GM21515 (cell line): ENCODE measurements around the gene RASSF8.

Source experiments
- ATAC-seq: cut with Tn5 transposase; IDR thresholded peaks from one replicate; pipeline ENCODE4 v1.9.1; 2021; ENCODE audit not compliant: unreplicated experiment

Gene RASSF8

GRCh38 chr12:26027401-26027800 lies 68.9 kb downstream of the RASSF8 start:
- ATAC-seq: no peak

DNA sequence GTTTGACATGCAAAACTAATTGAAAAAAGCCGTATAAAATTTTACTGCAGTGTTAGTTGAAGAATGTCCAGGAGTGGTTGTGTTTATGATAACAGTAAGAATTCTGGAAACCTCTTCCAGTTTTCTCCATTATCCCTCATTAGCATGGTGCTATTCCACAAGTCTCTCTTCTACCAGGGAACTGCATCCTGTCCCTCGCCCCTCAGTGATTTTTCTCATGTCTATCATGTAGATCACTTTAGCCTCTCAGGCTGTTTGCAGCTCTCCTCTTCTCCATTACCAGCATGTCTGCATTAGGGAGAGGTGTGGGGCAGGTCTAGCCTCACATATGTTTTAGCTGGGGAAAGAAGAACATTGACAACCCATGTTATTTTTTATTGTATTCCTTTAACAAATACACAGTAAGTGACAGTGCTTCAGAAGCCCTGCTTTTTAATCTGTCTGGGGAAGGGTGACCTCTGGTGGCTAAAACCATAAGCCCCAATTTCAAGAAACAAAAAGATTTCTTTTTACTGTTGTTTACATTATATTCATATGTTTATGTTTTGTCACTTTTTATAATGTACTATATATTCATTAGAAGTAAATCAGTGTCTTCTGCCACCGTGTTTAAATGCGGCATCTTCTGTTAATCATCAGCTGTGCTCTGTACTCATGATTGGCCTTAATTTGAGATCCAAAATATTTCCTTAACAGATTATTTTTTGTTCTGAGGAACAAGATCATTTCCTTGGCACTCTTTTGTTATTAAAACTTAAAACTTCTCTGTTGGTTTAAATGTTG lies 70.7 kb downstream of the RASSF8 start:
- no peak for ATAC-seq

GRCh38 chr12:26029736-26030022 lies 71.2 kb downstream of the RASSF8 start:
- ATAC-seq: no peak

GRCh38 chr12:26030371-26030770 lies 71.9 kb downstream of the RASSF8 start:
- ATAC-seq: no peak

DNA sequence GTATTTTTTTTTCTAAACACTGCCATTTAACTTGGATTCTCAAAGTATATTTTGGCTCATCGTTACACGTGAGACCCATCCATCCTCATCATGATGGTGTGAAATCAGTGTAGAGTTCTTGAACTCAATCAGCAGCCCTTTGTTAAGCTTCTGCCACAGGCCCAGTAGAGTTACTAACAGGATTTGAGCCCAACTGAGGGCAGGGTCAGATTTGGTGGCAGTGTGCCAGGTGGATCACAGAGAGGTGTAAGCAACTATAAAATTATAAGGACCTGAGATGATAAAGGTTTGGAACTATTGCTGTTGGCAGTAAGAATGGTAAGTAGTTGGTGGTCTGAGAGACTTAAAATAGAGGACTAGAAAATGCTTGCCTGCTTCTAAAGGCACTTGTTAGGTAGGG lies 72.8 kb downstream of the RASSF8 start:
- ATAC-seq: no peak

- ATAC-seq: no peak
Observed at GRCh38 chr12:26031827-26032226, 73.3 kb downstream of the RASSF8 start.

- no peak for ATAC-seq
Observed at GRCh38 chr12:26032290-26032689, 73.8 kb downstream of the RASSF8 start.

DNA sequence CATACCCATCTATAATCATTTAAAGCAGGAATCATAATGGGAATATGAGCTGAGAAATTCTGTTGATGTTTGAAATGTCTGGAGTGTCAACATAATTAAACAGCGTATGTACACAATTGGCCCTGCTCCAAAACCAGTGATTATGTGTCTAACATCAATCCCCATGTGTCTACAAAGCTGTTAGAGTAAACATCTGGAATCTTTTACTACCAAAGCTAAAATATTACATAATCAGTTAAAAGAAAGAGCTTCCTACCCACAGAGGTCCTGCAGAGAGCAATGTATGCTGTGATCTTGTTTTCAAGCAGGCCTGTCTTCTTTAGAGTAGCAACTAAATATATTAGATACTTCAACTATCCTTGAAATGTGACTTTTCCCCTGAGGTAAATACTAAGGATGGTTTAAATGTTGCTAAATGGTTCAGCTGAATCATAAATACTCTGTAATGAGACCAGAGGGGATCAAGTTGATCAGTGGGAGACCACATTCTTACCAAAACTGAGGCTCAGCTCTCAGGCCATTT lies 74.3 kb downstream of the RASSF8 start:
- ATAC-seq: no peak

DNA sequence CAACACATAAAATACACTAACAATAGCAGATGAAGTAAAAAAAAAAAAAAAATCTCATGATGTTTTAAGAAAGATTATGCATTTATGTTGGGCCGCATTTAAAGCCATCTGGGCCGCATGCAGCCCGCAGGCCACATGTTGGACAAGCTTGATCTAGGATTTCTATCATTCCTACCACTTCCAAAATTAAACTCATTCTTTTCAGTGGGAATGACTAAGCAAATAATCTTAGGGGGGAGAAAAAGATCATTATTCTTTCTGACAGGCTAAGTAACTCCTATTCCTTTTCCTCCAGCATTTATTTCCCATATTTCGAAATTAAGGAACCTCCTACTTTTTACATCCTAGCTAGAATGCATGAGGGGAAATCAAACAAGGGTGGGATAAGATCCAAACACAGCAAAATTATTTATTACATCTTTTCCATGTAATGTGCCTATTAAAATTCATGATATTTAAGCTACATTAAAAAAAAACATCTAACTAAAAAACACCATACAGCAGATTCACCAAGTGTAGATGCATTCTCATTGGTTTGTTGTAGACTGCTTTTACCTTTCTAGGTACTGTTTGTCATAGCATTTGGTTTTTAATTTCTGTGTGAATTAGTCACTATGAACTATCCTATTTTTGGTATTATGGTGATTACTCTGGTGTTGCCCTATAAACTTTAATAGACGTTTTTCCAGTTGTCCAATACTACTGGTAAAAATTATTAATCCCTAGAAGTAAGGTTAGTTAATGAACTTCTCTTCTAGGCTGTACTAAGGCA lies 76.1 kb downstream of the RASSF8 start:
- ATAC-seq: no peak

DNA sequence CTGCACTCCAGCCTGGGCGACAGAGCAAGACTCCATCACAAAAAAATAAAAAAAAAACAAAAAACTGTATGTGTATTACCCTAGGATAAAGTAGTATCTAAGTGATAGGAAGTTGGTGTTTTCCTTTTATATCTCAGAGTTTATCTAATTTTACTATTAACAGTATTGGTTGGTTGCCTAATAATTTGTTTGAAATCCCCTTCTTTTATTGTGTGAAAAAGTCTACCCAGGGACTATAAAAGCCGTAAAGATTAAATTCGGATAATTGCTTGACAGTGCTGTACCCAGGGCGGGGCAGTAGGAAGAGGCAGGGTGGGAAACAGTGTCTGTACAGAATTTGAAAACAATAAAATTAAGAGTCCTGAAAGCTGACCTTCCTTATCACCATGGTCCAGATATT lies 78.4 kb downstream of the RASSF8 start:
- no peak for ATAC-seq

DNA sequence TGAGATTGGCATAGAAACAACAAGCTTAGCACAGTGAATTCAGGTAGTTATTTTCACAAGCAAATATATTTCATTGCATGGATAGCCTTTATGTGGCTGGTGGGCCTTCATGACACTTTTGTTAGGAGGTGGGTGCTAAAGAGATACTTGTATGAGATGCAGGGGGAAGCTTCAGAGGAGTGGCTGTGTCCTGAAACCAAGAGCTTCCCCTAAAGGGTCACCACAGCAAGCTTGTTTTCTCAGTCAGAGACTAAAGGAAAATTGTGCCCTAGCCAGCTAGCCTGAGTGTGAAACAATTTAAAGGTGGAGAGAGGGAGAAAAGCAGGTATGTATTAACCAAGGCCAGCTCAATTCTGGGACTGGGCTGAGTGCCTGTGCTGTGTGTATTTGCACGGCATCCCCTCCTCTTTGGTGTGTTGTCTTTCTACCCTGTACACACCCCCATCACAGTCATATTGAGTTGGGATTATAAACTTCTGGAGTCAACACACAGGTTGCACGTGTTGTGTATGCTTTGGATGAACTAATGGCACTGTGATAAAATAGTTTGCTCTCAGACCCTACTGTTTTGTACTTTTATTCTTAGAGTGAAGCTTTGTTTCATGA lies 79.2 kb downstream of the RASSF8 start:
- no peak for ATAC-seq

DNA sequence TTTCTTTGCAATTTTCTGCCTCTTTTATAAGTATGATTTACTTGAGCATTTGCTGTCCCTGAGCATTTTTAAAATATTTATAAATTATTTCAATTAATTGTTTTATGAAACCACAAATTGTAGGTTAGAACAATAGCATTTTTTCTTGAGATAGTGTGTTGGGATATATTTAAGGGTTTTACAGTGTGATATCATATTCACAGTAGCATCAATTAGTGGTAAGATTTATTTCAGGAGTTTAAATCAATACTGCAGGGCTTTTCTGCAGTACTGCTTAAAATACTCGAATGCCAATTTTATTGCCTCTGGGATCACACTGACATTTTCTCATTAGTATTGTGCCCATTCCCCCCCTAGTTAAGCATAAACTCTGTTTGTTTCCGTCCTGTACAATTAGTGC lies 84.2 kb downstream of the RASSF8 start:
- no peak for ATAC-seq

DNA sequence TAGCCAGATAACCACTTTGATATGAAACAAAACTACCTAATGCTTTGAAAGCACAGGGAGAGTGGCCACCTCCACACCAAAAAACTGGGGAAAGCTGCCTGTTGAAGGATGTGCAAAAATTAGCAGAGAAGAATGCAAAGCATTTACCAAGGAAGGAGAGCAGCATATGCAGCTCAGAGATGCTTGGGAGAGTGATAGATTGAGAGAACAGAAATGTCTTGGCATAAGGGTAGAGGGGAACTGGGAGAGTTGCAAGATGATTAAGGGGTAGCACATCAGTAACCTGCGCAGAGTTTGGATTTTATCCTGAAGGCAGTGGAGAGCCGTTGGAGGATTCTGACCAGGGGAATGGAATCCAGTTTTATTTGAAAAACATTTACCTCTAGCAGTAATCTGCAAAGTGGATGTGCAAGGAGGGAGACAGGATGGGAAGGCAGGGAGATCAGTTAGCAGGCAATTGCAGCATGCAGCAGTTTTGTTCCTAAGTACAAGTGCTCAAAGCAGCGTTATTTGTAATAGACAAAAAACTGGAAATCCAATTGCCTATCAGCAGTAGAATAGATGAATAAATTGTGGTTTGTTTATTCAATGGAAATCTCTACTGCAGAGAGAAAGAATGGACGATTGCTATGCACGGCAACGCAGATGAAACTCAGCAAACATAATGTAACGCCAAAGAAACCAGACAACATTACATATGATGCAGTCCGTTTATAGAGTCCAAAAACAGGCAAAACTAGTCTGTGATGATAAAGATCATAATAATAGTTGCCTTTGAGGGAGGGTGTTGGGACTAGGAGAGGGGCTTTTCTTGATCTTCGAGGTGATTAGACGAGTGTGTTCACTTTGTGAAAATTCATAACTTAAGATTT lies 84.9 kb downstream of the RASSF8 start:
- ATAC-seq: no peak

DNA sequence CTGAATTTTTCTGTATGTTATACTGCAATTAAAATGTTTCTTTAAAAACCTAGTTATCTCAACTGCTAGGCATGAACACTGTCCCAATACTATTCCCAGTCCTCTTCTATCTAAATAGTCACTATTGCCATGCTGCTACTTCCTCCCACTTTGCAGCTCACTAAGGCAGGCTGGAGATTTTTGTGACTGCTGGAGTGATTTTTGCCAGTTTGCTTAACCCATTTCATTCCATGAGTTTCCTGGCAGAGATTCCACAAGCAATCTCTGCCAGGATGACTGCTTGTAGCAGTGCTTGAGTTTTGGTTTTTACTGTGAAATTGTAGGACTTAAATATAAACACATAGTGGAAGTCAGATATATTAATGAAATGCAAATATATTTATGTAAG lies 85.5 kb downstream of the RASSF8 start:
- no peak for ATAC-seq

DNA sequence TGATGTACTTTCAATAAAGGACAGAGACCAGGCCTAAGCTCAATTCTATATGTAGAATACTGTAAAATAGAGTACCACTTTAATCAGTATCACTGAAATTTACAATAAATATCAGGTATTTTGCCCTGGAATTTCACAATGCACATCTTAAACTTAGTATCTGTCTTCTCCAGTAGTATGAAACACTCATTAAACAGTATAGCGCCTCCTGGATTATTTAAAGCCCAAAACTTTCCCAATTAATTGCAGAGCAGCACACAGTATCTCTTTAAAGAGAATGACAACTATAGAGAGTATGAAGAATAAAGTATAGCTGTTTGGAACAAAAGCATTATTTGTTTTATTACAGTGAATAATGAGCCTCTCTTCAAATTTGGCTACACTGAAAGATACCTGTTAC lies 86.1 kb downstream of the RASSF8 start:
- ATAC-seq: no peak

DNA sequence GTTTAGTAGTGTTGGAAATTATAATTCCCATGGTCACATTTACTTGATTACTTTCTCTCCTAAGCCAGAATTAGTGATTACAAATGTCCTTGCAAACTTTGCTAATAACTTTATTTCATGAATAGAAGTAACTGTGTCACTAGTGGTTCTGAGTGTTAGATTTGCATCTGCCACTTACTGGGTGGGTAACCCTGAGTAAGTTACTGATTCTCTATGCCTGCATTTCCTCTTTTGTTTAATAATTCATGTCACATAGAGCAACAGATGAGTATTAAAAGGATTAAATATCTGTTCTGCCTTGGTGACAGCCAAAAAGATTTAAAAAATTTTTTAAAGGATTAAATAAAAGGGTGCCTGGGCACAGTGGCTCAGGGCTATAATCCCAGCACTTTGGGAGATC lies 87.7 kb downstream of the RASSF8 start:
- no peak for ATAC-seq

GRCh38 chr12:26046906-26047305 lies 88.4 kb downstream of the RASSF8 start:
- no peak for ATAC-seq

DNA sequence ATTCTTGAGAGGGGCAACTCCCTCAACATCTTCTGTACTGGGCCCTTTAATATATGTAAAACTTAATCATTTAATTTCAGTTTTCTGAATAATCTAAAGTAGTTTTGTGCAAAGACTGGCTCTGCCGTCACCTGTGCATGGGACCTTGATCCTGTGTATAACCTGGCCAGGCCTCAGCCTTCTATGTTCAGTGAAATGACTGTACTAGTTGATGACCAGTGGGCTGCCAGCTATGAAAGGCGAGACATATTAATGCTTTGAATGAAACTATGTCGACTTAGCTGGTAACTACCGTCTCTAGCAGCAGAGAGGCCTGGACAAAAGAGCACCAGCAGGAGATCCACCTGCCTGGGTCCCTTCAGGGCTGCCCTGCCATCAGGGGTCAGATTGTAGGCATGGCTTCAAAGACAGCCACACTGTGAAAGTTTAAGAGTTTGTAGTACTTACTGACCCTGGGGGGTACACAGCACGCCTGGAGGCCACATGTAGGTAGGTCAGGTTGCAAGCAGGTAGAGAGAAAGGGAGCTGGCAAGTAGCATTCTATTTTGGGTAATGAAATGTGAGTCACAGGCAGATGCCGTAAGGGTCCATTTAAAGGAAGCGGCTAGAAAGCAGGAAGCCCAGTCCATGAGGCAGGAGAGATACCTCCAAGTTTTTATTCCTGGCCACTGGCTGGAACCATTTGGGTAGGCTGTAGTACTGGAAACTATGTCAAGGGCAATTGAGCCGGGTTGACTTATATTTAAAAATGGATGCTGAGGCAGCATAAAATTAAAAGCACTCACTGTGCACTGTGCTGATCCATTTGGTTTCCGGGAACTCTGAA lies 89.1 kb downstream of the RASSF8 start:
- ATAC-seq: no peak

DNA sequence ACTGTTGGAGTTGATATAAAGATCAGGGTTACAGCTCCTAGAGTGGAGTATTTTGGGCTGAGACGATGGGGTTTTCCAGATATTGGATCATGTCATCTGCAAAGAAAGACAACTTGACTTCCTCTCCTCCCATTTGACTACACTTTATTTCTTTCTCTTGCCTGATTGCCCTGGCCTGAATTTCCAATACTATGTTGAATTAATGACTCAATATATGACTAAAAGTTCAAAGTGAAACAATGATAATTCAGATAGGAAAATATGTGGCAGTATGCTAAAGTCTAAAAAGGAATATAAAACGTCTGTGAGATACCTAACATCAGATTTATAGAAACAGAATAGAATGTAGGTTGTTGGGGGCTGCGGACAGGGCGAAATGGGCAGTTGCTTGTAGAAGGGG lies 94.2 kb downstream of the RASSF8 start:
- no peak for ATAC-seq

DNA sequence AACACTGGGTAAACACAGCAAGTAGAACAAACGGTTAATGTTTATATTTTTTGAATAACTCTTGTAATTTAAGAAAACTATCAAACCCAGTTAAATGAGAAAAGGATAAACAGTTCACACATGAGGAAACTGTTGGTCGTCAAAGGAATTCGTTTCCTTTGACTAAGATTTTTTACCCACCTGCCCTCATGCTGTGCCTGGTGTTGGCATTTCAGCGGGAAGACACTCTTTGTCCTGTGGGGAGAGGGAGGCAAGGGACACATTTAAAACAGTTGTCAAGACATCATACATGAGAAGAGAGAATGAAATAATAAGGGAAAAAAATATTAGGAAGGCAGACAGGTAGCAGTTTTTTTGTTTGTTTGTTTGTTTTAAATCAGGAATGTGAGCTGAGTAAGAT lies 95.9 kb downstream of the RASSF8 start:
- ATAC-seq: no peak
